IMR-90 (cell line): Measurements from ENCODE around the gene BACE1-AS. TPM values are rescaled to one million over a fixed set of nuclear protein-coding genes. Genes with fewer than 3 reads are reported as not detected.

Experiments
- ATAC-seq: fragments of 200-7000 bp; cut with Tn5 transposase; 2 replicates; pipeline ENCODE4 v1.9.1; 2020; ENCODE audit warnings: low read depth, mild to moderate bottlenecking, moderate library complexity
- BruUV-seq: library from RNA; stranded (reverse); fragments of 400-500 nt; replicated peaks from 2 replicates; lab custom pipeline; 2021; lab: Mats Ljungman, UMichigan
- CTCF ChIA-PET: fragments of 300-600 bp; formaldehyde crosslinking; extraction: SDS; loops from one replicate; lab custom pipeline; 2021; ENCODE audit warnings: antibody characterized with exemption; lab: Yijun Ruan, JAX
- POLR2A ChIA-PET: fragments of 300-600 bp; sonication (Branson Sonifier 250); formaldehyde crosslinking; loops from one replicate; lab custom pipeline; 2022; ENCODE audit warnings: antibody characterized with exemption; ENCODE audit not compliant: unreplicated experiment; lab: Charles Lee
- DNase-seq: peaks from one replicate; pipeline ENCODE4 v3.0.0; 2013
- H2AFZ ChIP-seq: replicated peaks from 2 replicates; pipeline ENCODE3; 2013; ENCODE audit warnings: low read length, mild to moderate bottlenecking; ENCODE audit not compliant: poor library complexity
- H2AK5ac ChIP-seq: 2 replicates; pipeline ENCODE4 v1.6.1; 2013; ENCODE audit warnings: low read depth, low read length, inconsistent platforms
- H2AK9ac ChIP-seq: replicated peaks from 2 replicates; pipeline ENCODE3; 2013; ENCODE audit warnings: mild to moderate bottlenecking, low read depth, low read length, moderate library complexity; ENCODE audit not compliant: poor library complexity
- H2BK120ac ChIP-seq: 2 replicates; pipeline ENCODE4 v1.6.1; 2013; ENCODE audit warnings: low read depth, low read length, inconsistent platforms
- H2BK15ac ChIP-seq: 3 replicates; pipeline ENCODE4 v1.6.1; 2013; ENCODE audit warnings: low read depth, low read length, inconsistent platforms
- H2BK20ac ChIP-seq: 2 replicates; pipeline ENCODE4 v1.6.1; 2013; ENCODE audit warnings: low read depth, mild to moderate bottlenecking, inconsistent platforms, low read length, moderate library complexity
- H2BK5ac ChIP-seq: 2 replicates; pipeline ENCODE4 v1.6.1; 2013; ENCODE audit warnings: mild to moderate bottlenecking, low read depth, low read length, inconsistent platforms; ENCODE audit not compliant: poor library complexity, severe bottlenecking
- H3K14ac ChIP-seq: replicated peaks from 2 replicates; pipeline ENCODE4 v1.6.1; 2013; ENCODE audit warnings: low read depth, low read length, inconsistent platforms
- H3K18ac ChIP-seq: 2 replicates; pipeline ENCODE4 v1.6.1; 2013; ENCODE audit warnings: low read depth, low read length, control low read depth
- H3K23ac ChIP-seq: 2 replicates; pipeline ENCODE4 v1.6.1; 2013; ENCODE audit warnings: low read depth, low read length, inconsistent platforms
- H3K27ac ChIP-seq: 2 replicates; pipeline ENCODE4 v1.5.1; 2013; ENCODE audit warnings: mild to moderate bottlenecking, control low read depth, low read length; ENCODE audit not compliant: insufficient read depth
- H3K27me3 ChIP-seq: 2 replicates; pipeline ENCODE4 v1.6.1; 2013; ENCODE audit warnings: low read length; ENCODE audit not compliant: control insufficient read depth, insufficient read depth
- H3K36me3 ChIP-seq: 2 replicates; pipeline ENCODE4 v1.6.1; 2013; ENCODE audit warnings: low read length, mixed read lengths; ENCODE audit not compliant: control insufficient read depth, insufficient read depth
- H3K4ac ChIP-seq: 2 replicates; pipeline ENCODE4 v1.6.1; 2013; ENCODE audit warnings: low read depth, low read length, inconsistent platforms
- H3K4me1 ChIP-seq: 2 replicates; pipeline ENCODE4 v1.6.1; 2013; ENCODE audit warnings: low read length, mixed read lengths; ENCODE audit not compliant: control insufficient read depth, insufficient read depth
- H3K4me2 ChIP-seq: 2 replicates; pipeline ENCODE4 v1.6.1; 2013; ENCODE audit warnings: low read depth, mild to moderate bottlenecking, control low read depth, low read length, moderate library complexity
- H3K4me3 ChIP-seq: 2 replicates; pipeline ENCODE4 v1.5.1; 2013; ENCODE audit warnings: low read depth, mild to moderate bottlenecking, control low read depth, low read length, moderate library complexity; ENCODE audit not compliant: insufficient read depth
- H3K56ac ChIP-seq: 2 replicates; pipeline ENCODE4 v1.6.1; 2013; ENCODE audit warnings: low read length, inconsistent platforms; ENCODE audit not compliant: insufficient read depth; ENCODE audit errors: extremely low read depth
- H3K79me1 ChIP-seq, 2 experiments: 2 replicates each; pipeline ENCODE4 v1.6.1; 2013; ENCODE audit warnings: low read length in 2 of 2, inconsistent platforms in 1 of 2, low read depth in 1 of 2
- H3K9ac ChIP-seq: 2 replicates; pipeline ENCODE4 v1.6.1; 2013; ENCODE audit warnings: low read depth, low read length, control low read depth
- H3K9me1 ChIP-seq: 2 replicates; pipeline ENCODE4 v1.6.1; 2013; ENCODE audit warnings: low read length, inconsistent platforms; ENCODE audit not compliant: insufficient read depth
- H3K9me3 ChIP-seq: 2 replicates; pipeline ENCODE4 v1.6.1; 2013; ENCODE audit warnings: low read length; ENCODE audit not compliant: control insufficient read depth, insufficient read depth
- H4K20me1 ChIP-seq: 2 replicates; pipeline ENCODE4 v1.6.1; 2013; ENCODE audit warnings: low read length, inconsistent platforms; ENCODE audit not compliant: insufficient read depth
- H4K5ac ChIP-seq: 2 replicates; pipeline ENCODE4 v1.6.1; 2013; ENCODE audit warnings: mild to moderate bottlenecking, low read depth, low read length, control low read depth
- H4K8ac ChIP-seq, 2 experiments: 2 replicates each; pipeline ENCODE4 v1.6.1; 2013; ENCODE audit warnings: low read depth in 2 of 2, low read length in 2 of 2, control low read depth in 1 of 2, inconsistent platforms in 1 of 2
- H4K91ac ChIP-seq: 2 replicates; pipeline ENCODE4 v1.6.1; 2013; ENCODE audit warnings: low read depth, low read length, inconsistent platforms; ENCODE audit not compliant: insufficient read depth
- CHD1 ChIP-seq: IDR thresholded peaks from 2 replicates; pipeline ENCODE4 v1.6.1; 2012; ENCODE audit warnings: low read depth, low read length, improper control_type of control experiment
- CTCF ChIP-seq: conservative IDR thresholded peaks from 2 replicates; pipeline ENCODE4 v1.5.1; 2012; ENCODE audit warnings: mild to moderate bottlenecking, low read depth, low read length, improper control_type of control experiment
- FOS ChIP-seq: fragments of 150-350 bp; IDR thresholded peaks from 2 replicates; pipeline ENCODE4 v1.6.1; 2016; ENCODE audit warnings: low read depth, low read length
- MAFK ChIP-seq: IDR thresholded peaks from 2 replicates; pipeline ENCODE4 v1.6.1; 2012; ENCODE audit warnings: low read depth, low read length, improper control_type of control experiment
- MAZ ChIP-seq: IDR thresholded peaks from 2 replicates; pipeline ENCODE4 v1.6.1; 2012; ENCODE audit warnings: low read depth, mild to moderate bottlenecking, low read length, improper control_type of control experiment, moderate library complexity, borderline replicate concordance
- MXI1 ChIP-seq: IDR thresholded peaks from 2 replicates; pipeline ENCODE4 v1.6.1; 2012; ENCODE audit warnings: low read depth, mild to moderate bottlenecking, low read length, moderate library complexity, borderline replicate concordance
- NFE2L2 ChIP-seq: fragments of 150-350 bp; IDR thresholded peaks from 2 replicates; pipeline ENCODE4 v1.6.1; 2016; ENCODE audit warnings: low read depth, mild to moderate bottlenecking, low read length
- RAD21 ChIP-seq: IDR thresholded peaks from 2 replicates; pipeline ENCODE4 v1.6.1; 2012; ENCODE audit warnings: low read length, improper control_type of control experiment
- RCOR1 ChIP-seq: IDR thresholded peaks from 2 replicates; pipeline ENCODE4 v1.6.1; 2012; ENCODE audit warnings: mild to moderate bottlenecking, low read length, improper control_type of control experiment; ENCODE audit not compliant: insufficient replicate concordance
- RFX5 ChIP-seq: IDR thresholded peaks from 2 replicates; pipeline ENCODE4 v1.8.0; 2012; ENCODE audit warnings: low read depth, mild to moderate bottlenecking, low read length, moderate library complexity
- SMC3 ChIP-seq: fragments of 150-350 bp; IDR thresholded peaks from 2 replicates; pipeline ENCODE4 v1.6.1; 2016; ENCODE audit warnings: low read depth, mild to moderate bottlenecking, antibody characterized with exemption, low read length, moderate library complexity
- USF2 ChIP-seq: fragments of 150-350 bp; IDR thresholded peaks from 2 replicates; pipeline ENCODE4 v1.6.1; 2017; ENCODE audit warnings: mild to moderate bottlenecking, antibody characterized with exemption, low read length, low read depth
- WGBS, 2 experiments: methylation state at CpG; one replicate each; pipeline versions ENCODE4 v1.1.5 to v1.1.7; 2013; ENCODE audit warnings: missing lambda C conversion rate in 2 of 2; ENCODE audit not compliant: insufficient read length in 1 of 2; ENCODE audit errors: extremely low coverage in 2 of 2; 5-methylcytosine and 5-hydroxymethylcytosine counted together
- dilution Hi-C: fragments of 300-500 bp; cut with HindIII; formaldehyde crosslinking; loops from one replicate; pipeline ENCODE4 v1.14.3; 2018; ENCODE audit warnings: low sequenced_read_pairs; ENCODE audit not compliant: unreplicated experiment
- in situ Hi-C: fragments of 300-500 bp; cut with MboI; formaldehyde crosslinking; loops from 3 replicates; pipeline ENCODE4 v1.14.3; 2019; ENCODE audit warnings: low sequenced_read_pairs, inconsistent platforms, mixed read lengths
- intact Hi-C: fragments of 100-400 bp; cut with micrococcal nuclease; formaldehyde crosslinking; loops from 2 replicates; pipeline ENCODE4 v1.10.0; 2022
- polyA plus RNA-seq, 3 experiments: library from polyadenylated mRNA; depleted of rRNA; stranded (reverse); fragments of >200 nt; gene quantifications; 2 replicates each; pipeline ENCODE4 v1.2.3, GENCODE V29; 2012; ENCODE audit warnings: low replicate concordance in 1 of 3
- total RNA-seq: library from RNA; depleted of rRNA; stranded (reverse); fragments of >200 nt; gene quantifications from 2 replicates; pipeline ENCODE4 v1.2.3, GENCODE V29; 2012
- TF ChIP-seq, protein P1 (sequence below): fragments of 150-350 bp; IDR thresholded peaks from 2 replicates; pipeline ENCODE4 v1.6.1; 2016; ENCODE audit warnings: low read depth, mild to moderate bottlenecking, low read length, moderate library complexity, borderline replicate concordance

Gene BACE1-AS
- total and polyA plus RNA-seq, 2 of the 4 experiments (the other 2 are of a cell fraction): 2.7 to 2.9 TPM

DNA sequence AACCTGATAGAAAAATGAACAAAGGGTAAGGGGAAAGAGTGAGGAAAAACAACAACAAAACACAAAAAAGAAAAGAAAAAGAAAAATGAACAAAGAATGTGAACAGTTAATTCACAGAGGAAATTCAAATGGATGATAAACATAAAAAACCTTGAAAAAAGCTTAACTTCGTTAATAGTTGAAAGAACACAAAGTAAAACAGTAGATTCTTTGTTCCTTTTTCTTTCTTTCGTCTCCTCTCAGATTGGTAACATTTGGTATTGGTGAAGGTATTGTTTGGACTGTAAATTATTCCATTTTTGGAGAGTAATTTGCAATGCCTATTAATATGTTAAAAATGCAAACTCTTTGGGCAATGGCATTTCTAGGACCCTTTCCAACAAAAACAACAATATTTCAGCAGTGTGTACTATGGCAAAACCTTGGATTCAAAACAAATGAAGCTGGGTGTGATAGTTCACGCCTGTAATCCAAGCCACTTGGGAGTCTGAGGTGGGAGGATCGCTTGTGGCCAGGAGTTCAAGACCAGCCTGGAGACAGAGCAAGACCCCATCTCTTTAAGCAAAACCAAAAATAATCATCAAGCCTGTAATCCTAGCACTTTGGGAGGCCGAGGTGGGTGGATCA lies 28.2 kb downstream of the BACE1-AS start:
- H3K27me3 ChIP-seq: no peaks in the 10 kb centered on the region
- no peak overlapping the region for H3K56ac ChIP-seq
- H3K9me3 ChIP-seq: no peaks in the 10 kb centered on the region
- intact Hi-C loops: no loop called here
- no peak overlapping the region for H3K4me2 ChIP-seq
- H3K36me3 ChIP-seq: no peaks in the 10 kb centered on the region
- no peak overlapping the region for H3K9ac ChIP-seq
- H4K8ac ChIP-seq: no peak overlapping the region
- H3K23ac ChIP-seq: no peak overlapping the region
- no peak overlapping the region for H2BK15ac ChIP-seq
- no peak overlapping the region for H2BK120ac ChIP-seq
- TF ChIP-seq NFE2L2 (no peak), CTCF (no peak), USF2 (no peak), MXI1 (no peak), MAFK (no peak), RAD21 (no peak), CHD1 (no peak), RCOR1 (no peak), SMC3 (no peak), RFX5 (no peak), FOS (no peak), MAZ (no peak)
- TF ChIP-seq, protein P1, sequence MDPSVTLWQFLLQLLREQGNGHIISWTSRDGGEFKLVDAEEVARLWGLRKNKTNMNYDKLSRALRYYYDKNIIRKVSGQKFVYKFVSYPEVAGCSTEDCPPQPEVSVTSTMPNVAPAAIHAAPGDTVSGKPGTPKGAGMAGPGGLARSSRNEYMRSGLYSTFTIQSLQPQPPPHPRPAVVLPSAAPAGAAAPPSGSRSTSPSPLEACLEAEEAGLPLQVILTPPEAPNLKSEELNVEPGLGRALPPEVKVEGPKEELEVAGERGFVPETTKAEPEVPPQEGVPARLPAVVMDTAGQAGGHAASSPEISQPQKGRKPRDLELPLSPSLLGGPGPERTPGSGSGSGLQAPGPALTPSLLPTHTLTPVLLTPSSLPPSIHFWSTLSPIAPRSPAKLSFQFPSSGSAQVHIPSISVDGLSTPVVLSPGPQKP: no peak
- peaks cover 10 to 20% of the 10 kb centered on the region in 2 experiments; a peak in 3 of 4 replicates for H3K79me1 ChIP-seq
- no TSS peak for BruUV-seq
- no peak overlapping the region for H3K14ac ChIP-seq
- dilution Hi-C loops: no loop called here
- no peak overlapping the region for H3K4me3 ChIP-seq
- no peak overlapping the region for H2BK20ac ChIP-seq
- ATAC-seq (no peak), DNase-seq (peak; percentile 35)
- no peak overlapping the region for H2BK5ac ChIP-seq
- in situ Hi-C loops: loop anchor here (5.0 kb wide), 1 partner anchor 82 kb away; no protein-coding TSS in a partner anchor
- no peak overlapping the region for H3K18ac ChIP-seq
- H2AFZ ChIP-seq: no peak overlapping the region
- H3K4ac ChIP-seq: no peak overlapping the region
- ChIA-PET POLR2A (no interaction called here), CTCF (interaction anchor here (0.7 kb wide), 1 partner anchor 56 kb away, joined by 5 read pairs; no protein-coding TSS in a partner anchor)
- no peak overlapping the region for H3K27ac ChIP-seq
- H3K9me1 ChIP-seq: peaks cover 4% of the 10 kb centered on the region; the same call in 1 of the 2 replicates
- peaks cover 10% of the 10 kb centered on the region for H3K4me1 ChIP-seq
- no peak overlapping the region for H4K91ac ChIP-seq
- H4K5ac ChIP-seq: no peak overlapping the region
- 0 out of 2 replicates have a peak, but pooled peaks cover 7% of the 10 kb centered on the region for H4K20me1 ChIP-seq
- WGBS, 2 experiments: no CpG with 5 or more reads among the region's 5 CpGs
- H2AK5ac ChIP-seq: no peak overlapping the region
- no peak overlapping the region for H2AK9ac ChIP-seq
